Stimulated activated CD4-positive, alpha-beta T cell treated with anti-CD3 and anti-CD28 coated beads, Interleukin-4, amount 100 ng/mL, for 1 hour (primary cell): ENCODE results near the gene WDR48.
A peak's percentile ranks its signal among the peaks of the same experiment; 100 is the strongest.

Experiments
- DNase-seq: peaks from one replicate; pipeline ENCODE4 v3.0.0-alpha.2; 2020

WDR48 gene

DNA sequence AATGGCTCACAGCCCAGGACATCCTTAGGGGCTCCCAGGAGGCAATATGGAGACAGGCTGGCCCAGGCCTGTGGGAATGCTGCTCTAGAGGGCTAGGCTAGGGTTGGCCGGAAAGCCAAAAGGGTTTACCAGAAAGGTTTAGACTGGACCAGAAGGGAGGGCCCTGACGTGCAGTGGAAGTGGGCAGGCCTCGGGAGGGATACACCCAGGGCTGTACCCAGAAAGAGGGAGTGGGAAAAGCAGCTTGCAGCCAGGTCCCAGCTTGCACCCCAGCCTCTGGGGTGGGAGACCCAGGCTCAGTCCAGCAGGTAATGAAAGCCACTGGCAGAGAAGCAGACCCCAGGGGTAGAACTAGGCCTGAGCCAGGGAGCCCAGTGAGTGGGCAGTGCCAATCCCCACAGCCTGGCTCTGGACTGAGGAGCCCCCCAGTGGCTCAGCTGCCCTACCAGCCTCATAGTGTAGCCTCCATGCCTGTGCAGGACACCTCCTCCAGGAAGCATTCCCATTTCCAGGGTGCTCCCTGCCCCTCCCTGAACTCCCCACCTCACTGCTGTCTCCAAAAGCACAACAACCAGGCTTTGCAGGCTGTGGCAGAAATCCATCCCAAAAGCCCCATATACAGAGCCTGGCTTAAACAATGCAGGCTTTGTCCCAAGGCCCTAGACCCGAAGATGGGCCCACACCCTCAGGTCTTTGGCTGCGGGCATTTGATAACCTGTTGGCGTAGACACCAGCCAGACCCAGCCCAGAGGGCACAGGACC, 52.2 kb downstream of the WDR48 start:
- no peak for DNase-seq

DNA sequence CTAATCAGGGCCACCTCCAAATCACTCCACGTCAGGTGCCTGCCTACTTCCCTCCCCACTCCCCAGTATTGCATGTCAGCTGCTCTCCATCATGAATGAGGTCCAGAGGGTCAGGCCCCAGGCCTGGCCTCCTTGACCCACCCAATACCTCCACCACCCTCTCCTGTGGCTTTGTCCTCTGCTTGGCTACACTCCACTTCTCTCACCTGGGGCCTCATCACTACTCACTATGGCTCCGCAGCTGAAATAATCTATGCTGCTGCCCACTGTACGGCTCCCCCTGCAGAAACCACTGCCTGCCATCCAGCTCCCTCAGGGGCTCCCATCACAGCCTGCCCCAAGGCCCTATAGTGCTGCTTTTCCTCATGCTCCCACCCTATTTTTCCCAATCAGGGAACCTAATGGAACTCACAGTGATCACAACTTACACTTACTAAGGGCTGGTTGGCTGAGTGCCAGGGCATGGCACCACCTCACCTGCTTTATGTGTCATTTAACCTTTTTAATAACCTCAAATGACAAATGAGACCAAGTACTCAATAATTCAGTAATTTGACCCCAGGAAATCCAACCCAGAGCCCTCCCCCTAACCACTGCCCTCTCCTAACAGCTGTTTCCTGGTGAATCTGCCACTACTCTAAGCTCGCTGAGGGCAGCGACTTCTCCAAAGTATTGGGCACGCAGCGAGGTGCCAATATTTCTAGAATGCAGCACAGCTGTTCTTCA, 53.3 kb downstream of the WDR48 start:
- peak; percentile 28 for DNase-seq

DNA sequence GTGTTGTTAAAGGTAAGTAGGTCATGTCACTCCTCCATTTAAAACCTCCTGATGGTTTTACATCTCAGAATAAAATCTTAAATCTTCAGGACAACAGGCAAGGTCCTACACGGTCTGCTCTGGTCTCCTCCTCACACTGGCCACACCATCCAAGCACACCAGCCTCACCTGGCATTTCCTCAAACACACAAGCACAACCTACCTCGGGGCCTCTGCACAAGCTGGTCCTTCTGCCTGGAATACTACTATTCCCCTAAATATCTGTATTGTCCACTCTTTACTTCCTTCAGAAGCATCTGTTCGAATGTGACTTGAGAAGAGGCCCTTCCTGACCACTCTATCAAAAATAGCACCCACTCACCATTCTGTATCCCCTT, 53.9 kb downstream of the WDR48 start:
- DNase-seq: no peak

DNA sequence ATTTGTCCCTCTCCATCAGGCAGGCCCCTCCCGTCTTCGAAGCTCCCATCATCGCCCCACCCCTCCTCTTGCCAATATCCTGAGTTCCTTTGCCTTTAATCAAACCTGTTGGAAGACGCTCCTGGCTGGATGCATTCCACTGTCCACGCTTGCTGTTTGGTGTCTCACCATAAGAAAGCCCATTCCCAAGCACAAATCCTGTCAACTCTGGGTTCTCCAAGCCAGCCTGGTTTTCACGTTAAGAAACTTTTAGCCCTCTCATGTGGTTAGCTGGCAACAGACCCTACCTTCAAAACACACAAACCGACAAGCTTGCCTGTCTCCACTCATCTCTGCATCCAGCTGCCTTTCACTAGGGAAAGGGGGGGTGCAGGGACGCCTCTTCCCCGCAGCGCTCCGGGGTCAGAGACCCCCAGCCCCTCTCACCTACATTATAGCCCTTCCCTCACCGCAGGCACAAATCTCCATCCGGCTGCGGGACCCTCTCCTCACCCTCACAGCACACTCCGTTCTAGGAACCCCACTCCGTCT, 54.5 kb downstream of the WDR48 start:
- no peak for DNase-seq

DNA sequence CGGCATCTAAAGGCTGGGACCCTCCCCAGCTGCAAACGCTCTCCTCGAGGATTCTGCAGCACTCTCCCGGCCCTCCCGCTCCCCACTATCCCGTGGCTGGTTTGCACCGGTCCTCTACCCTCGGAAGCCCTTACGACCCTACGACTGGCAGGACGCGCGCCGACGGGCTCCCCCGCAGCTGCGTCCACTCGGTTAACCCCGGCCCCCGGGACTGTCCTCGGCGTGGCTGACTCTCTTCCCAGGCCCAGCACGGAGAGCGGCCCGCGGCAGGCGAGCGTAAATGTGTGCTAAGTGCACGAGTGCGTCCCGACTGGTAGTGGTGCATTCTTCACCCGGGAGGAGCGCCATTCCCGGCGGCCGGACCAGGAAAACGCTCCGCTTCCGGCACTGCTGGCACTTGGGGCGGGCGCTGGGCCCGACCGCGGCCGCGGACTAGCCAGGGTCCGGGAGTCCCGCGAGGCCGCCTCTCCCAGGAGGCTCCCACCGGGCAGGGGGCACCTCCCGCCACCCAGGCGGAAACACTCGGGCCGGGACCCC, 55.1 kb downstream of the WDR48 start:
- peak; percentile 26 for DNase-seq

DNA sequence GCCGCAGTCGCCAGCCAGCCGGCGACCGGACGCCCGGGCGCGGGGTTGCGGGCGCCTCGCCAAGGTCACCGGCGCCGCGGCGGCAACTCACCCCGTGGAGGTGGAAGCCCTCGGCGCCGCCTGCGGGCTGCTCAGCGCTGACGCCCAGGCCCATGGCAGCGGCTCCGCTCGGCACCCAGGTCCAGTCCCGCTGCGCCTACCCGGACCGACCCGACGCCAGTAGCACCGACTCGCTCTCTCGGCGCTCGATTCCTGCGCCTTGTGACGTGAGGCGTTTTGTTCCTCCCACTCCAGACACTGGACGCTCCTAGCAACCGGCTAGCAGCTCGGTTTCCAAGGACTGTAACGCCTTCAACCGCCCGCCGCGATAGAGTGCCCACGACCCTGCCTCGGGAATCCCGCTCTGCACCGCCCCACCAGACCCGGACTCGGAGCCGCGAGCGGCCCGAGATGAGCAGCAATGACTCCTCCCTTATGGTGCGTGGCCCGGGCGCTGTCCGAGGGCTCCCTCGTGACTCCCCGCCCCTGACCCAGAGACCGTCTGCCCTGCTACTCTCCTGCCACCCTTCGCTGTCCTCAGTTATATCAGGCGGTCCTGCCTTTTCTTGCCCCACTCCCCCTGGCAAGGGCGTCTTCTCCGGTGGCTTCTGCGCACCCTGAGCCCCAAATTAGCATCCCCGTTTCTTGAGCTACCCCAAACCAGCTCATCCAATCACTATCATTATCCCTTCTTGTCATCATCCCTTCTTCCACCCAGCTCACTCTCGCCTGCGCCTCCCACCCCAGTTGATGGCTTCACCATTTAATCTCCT, 55.8 kb downstream of the WDR48 start, which contains the start of the genes GORASP1 and TTC21A:
TSS of gene GORASP1 (minus strand) at position 240 of the 812 bp plus-strand sequence. CDS start at position 154, 86 bp downstream.
TSS of gene TTC21A (plus strand) at position 293 of the 812 bp plus-strand sequence. CDS start at position 451, 158 bp downstream.
- peak; percentile 63 for DNase-seq

DNA sequence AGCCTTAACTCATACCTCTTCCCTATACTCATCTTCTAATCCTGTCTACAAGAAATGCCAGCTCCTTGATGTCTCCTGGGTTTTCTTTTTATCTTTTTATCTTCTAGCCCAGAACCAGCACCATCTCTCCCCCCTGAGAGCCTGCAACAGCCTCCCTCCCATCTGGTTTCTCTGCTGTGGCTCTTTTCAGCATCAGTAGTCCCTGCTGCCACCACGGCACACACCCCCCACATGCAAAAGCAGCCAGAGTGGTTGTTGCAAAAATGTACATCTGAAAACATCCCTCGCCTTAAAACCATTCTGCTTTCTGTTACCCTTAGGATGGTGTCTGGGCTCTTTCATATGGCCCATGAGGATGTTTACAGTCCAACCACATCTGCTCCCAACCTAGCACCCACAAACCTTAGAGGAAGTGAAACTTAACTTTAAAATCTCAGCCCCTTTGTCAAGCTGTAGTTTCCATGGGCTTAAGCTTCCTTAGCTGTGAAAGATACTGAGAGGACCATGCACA, 56.4 kb downstream of the WDR48 start:
- no peak for DNase-seq

DNA sequence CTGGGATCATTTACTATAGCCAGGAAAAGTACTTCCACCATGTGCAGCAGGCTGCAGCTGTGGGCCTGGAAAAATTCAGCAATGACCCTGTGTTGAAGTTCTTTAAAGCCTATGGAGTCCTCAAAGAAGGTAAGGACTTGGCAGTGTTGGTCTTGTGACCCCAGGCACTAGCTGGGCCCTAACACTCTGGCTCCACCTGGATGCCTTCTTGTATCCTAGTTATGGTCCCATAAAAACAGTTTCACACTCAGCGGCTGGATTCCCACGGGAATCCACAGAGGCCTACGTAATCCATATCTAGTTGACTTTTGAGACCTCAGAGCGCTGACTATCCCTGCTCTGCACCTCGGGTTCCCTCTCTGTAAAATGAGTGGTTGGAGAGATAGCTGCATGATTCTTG, 57.3 kb downstream of the WDR48 start:
- no peak for DNase-seq

DNA sequence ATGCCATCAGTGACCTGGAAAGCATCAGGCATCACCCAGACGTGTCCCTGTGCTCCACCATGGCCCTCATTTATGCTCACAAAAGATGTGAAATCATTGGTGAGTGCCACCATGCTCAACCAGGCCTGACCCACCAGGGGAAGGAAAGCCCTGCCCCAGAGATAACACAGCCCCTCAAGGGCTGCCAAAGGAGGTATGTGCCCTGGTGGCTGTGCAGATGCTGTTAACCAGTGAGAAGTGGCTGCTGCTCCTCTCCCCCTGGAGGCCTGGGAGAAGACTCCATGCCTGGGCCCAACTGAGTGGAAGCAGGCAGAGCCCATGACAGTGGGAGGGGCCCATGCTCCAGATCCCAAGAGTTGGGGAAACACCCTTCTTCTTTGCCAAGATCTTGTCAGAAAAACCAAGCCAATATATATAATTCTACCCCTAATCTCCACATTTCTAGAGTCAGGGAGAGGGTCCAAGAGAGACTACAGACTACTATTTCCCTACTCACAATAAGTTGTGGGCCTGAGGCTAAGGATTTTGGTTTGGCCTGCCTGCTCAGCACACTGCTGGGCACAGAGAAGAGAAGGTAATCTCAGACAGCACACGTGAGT, 58.3 kb downstream of the WDR48 start:
- no peak for DNase-seq

DNA sequence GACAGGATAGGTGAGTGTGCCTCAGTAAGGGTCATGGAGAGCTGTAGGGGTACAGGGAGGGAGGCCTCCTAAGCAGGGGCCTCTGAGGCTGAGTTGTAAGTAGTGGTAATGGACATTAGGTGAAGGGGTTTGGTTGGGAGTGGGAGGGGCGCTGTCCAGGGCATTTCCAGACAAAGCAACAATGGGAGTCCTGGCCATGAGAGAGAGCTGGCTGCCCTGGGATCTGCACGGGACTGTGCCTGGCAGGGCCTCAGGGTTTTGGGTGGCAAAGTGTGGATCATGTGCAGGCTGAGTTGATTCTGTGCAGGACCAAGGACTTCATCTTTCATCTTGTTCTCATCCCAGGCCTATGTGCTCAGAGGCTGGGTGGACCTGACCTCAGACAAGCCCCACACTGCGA, 60.3 kb downstream of the WDR48 start:
- no peak for DNase-seq

DNA sequence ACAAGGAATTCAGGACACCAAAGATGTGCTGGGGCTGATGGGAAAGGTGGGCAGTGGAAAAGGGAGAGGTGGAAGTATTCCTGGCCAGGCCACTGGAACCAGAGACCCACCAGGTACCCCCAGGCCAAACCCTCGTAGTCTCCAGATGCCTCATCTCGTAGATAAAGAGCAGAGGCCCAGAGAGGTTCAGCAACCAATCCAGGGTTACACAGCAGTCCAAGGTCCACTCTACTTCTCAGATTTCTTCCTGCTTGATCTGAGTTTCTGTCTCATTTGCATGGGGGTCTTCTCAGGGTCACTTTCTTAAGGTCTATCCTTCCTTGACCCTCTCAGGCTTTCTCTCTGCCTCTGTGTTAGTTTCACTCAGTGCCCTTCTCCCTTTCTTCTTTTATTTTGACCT, 60.7 kb downstream of the WDR48 start:
- DNase-seq: no peak

DNA sequence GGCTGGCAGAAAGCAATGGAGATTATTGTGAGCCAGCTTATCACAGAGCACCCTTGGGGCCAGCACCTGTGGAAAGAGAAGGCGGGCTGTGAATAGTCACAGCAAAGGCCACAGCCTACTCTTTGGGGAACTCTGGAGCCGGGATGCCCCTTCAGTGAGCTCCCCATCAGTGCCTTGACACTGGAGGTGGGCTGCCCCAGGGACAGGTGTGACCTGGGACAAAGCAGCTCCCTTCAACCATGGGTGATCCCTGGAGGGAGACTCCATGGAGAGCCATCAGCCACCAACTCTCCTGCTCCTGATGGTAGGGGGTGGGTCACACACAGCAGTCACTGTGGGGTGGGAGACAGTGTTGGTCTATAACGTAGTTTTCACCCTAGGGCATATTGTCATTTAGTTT, 61.5 kb downstream of the WDR48 start:
- no peak for DNase-seq

DNA sequence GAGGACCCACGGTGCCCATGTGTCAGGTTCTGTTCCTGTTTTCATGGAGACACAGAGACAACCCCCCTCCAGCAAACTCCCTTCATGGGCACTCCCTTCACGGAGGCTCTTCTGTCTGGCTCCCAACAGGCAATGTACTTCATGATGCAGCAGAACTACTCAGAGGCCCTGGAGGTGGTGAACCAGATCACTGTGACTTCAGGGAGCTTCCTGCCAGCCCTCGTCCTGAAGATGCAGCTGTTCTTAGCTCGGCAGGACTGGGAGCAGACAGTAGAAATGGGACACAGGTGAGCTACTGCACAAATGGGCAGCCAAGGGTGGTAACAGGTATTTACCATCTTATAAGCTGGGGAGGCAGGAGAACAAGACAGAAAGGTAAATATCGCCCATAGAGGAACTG, 62.6 kb downstream of the WDR48 start:
- DNase-seq: no peak

DNA sequence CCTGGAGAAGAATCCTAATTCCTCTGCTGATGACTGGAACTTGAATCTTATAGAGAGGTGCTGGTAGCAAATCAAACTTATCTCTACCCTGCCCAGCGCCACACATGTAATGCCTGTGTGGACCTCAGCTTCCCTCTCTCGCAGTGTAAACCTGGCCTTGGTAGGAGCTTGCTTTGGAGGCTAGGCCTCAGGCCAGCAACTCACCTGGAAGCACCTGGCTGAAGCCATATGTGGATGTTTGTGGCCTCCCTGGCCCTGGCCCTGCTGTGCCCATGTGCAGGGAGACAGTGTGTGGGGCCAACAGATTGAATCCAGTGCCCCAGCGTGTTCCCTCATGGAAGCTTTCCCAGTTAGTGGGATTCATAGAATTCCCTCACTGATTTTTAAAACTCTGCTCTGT, 64.1 kb downstream of the WDR48 start:
- no peak for DNase-seq

DNA sequence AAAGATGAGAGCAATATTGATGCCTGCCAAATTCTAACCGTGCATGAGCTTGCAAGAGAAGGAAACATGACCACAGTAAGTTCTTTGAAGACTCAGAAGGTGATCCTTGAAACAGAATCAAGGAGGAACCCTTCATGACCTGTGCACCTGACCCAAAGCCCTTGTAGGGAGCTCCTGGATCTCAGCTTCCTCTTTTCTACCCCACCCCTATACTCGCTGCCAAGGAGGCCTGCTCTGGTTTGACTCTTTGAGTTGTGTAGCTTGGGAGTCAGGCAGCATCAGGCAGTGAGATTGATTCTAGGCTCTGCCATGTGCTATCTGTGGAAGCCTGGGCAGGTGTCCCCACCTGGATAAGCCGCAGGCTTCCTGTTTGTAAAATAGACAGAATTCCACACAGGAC, 66.3 kb downstream of the WDR48 start:
- DNase-seq: no peak

DNA sequence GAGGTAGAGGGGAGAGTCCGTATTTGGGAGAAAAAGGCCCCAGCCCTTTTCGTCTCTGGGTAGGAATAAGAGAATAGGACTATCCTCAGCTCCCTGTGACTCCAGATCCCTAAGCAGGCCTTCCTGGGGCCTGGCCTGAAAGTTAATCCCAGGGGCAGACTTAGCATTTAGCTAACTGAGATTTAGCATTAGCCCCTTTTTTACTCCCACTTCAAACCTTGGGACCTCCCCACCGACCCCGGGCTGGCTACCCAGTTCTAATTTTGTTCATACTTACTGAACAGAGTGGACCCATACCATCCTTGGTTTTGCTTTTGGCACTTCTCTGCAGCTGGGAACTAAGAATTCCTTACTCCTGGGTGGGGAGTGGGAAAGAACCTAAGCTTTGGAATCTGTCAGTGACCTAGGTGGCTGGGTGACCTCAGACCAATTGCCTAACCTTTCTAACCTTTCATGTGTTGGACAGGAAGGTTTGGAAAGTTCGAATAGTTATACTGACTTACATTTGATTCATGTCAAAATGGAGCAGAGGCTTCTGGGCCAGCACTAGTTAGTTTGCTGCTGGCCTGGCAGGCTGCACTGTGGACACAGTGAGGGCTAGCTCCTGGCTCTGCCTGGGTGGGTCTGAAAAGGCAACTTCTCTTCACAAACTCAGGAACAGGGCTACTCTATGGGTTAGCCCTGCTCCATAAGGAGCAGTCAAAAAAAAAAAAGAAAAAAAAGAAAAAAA, 67.3 kb downstream of the WDR48 start:
- no peak for DNase-seq

DNA sequence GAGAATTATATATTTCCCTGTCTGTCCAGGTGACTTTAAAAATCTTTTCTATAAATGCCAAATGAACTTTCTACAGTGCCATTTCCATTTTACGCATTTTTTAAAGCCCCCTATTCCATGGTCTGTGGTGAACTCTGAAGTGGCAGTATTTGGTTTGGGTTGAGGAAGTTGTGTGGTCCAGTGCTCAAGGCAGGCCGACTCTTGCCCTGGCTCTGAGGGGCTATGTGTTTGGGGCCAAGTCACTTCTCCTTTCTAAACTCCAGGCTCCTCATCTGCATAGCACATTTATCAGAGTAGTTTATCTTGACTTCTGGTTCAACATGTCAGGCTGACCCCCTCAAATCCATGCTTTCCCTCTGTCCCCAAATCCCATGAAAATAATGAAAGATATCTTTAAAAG, 69.8 kb downstream of the WDR48 start:
- DNase-seq: no peak

DNA sequence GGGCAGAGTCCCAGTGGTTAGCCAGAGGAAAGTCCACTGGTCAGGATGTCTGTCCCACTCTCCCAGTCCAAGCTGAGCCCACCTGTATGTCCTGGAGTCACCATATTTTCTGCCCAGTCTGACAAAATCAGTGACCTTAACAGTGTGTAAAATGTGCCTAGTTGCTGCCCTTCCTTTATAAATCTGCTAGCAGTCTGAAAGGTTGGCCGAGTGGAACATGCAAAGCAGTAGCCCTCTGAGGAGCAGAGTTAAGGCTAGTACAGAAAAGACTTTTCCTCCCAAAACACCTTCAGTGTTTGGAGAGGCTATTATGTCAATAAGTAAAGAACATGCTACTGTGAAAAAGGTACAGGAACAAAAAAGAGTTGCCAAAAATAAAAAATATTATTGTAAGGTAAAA, 71.0 kb downstream of the WDR48 start:
- DNase-seq: no peak

DNA sequence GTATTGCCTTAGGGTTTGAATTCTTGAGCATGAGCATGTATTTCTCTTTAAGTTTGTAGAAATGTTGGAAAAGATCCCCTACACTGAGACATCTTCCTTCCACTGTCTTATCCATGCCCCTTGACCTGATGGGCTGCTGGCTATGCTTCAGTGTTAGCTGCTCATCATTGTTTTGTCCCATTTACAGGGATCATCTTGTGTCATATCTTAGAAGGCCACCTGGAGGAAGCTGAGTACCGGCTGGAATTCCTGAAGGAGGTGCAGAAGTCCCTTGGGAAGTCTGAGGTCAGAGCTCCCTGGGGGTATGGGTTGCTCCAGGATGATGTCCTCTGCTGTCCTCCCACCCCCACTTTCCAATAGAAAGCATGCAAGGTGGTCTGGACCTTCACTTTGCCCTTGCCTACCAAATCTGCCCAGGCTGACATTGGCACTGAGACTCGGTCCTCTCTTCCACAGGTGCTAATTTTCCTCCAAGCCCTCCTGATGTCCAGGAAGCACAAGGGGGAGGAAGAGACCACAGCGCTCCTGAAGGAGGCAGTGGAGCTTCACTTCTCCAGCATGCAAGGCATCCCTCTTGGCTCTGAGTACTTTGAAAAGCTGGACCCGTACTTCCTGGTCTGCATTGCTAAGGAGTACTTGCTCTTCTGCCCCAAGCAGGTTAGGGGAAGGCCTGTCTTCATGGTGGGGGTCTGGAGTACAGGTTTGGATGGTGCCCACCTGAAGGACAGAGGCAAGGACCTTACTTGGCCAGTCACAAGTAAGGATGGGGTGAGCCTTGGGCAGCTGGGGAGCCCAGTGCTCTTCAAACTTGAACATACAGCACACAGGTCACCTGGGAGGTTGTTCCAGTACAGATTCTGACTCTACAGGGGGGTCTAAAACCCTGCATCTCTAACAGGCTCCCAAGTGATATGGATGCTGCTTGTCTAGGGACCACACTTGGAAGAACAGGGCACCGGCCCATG, 73.3 kb downstream of the WDR48 start:
- DNase-seq: no peak

DNA sequence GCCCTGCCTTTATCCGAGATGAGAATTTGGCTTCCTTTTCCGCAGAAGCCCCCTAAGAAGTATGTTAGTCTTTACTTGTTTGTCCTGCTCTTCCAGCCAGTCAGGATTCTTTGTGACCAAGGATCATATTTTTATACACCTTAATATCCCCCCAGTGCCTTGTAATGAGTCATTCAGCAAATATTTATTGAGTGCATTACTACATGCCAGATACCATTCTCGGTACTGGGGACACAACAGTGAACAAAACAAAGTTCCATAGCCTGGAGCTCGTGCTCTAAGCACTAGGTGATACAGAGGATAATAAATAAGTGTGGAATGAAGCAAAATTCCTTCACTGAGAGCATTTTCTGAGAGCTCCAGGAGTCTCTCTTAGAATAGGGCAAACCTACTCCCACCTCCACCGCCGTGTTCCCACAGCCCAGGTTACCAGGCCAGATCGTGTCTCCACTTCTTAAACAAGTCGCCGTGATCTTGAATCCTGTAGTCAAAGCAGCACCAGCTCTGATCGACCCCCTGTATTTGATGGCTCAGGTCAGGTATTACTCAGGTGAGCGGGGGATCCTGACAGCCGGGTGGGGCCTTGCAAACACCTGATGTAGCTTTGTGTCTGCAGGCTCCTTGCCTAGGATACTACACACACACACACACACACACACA, 74.2 kb downstream of the WDR48 start:
- no peak for DNase-seq
